GM18873 (cell line): ENCODE data around the gene HLA-DRA.

Source experiments
- ATAC-seq: cut with Tn5 transposase; IDR thresholded peaks from one replicate; pipeline ENCODE4 v1.9.1; 2021; ENCODE audit warnings: mild to moderate bottlenecking, moderate library complexity, moderate number of reproducible peaks; ENCODE audit not compliant: unreplicated experiment, low FRiP score

The HLA-DRA gene

GRCh38 chr6:32473376-32474348, 34.0 kb downstream of the HLA-DRA start:
- peak; percentile 92 for ATAC-seq

- no peak for ATAC-seq
These were observed 35.9 kb downstream of the HLA-DRA start for GRCh38 chr6:32475392-32476206.

GRCh38 chr6:32483968-32484613, 44.4 kb downstream of the HLA-DRA start:
- no peak for ATAC-seq

GRCh38 chr6:32484614-32484998, 44.9 kb downstream of the HLA-DRA start:
- no peak for ATAC-seq

GRCh38 chr6:32488083-32488482, 48.4 kb downstream of the HLA-DRA start:
- ATAC-seq, result no peak

GRCh38 chr6:32491700-32492099, 52.0 kb downstream of the HLA-DRA start:
- ATAC-seq, result no peak

GRCh38 chr6:32492351-32492750, 52.7 kb downstream of the HLA-DRA start:
- ATAC-seq, result no peak
